ENCODE measurements around the gene EPDR1.

EPDR1 gene

GRCh38 chr7:37981664-37982063 lies 61.2 kb downstream of the EPDR1 start:
- no peaks in the 10 kb centered on the region for H3K27me3 Mint-ChIP-seq
- ATAC-seq (no peak), DNase-seq (no peak)
- no peaks in the 10 kb centered on the region for H3K9me3 Mint-ChIP-seq
- no peaks in the 10 kb centered on the region for H3K4me1 Mint-ChIP-seq
- H3K27ac Mint-ChIP-seq = no peak overlapping the region
- H3K36me3 Mint-ChIP-seq (ENCODE audit: low read depth) = no peaks in the 10 kb centered on the region
- H3K4me3 Mint-ChIP-seq = no peak overlapping the region

DNA sequence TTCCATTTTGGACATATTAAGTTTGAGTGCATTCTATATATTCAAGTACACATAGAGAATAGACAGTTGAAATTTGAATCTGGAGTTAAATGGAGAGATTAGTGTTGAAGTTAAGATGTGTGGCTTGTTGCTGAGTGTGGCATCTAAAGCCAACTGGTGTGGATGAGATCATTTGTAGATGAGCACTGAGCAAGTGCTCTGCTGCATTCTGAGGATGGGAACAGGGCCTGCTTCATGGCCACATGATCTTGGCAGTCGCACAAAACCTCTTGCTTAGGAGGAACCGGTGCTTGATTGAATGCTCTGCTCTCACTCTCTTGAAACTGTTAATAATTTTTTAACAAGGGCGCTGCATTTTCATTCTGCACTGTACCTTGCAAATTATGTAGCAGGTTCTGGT lies 62.0 kb downstream of the EPDR1 start:
- no peaks in the 10 kb centered on the region for H3K27me3 Mint-ChIP-seq
- H3K9me3 Mint-ChIP-seq = no peaks in the 10 kb centered on the region
- H3K27ac Mint-ChIP-seq = no peak overlapping the region
- H3K36me3 Mint-ChIP-seq (ENCODE audit: low read depth) = no peaks in the 10 kb centered on the region
- no peaks in the 10 kb centered on the region for H3K4me1 Mint-ChIP-seq
- no peak for ATAC-seq
- H3K4me3 Mint-ChIP-seq = no peak overlapping the region
- DNase-seq = no peak

GRCh38 chr7:37984750-37985390 lies 64.4 kb downstream of the EPDR1 start:
- no peak for DNase-seq
- ATAC-seq = no peak
- peaks cover 2% of the 10 kb centered on the region for H3K27me3 Mint-ChIP-seq

DNA sequence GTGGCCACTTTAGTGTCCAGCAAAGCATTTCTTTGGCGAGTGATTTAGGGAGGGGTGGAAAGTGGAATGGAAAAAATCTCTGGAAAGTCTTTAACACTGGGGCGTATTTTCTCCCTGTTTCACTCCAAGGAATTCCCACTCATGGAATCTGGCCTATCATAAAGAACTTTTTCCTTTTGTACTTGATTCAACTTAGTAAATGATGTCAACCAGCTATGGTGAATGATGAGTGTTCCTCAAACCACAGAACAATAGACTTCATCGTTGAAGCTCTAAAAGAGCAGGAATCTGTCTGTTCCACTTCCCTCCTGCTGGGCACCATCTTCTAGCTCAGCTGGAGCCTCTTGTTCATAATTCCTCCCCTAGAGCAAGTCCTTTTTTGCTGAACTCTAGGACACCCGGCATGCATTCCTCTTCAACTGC lies 66.5 kb downstream of the EPDR1 start:
- no peak for ATAC-seq
- Mint-ChIP-seq H3K4me3 (no peak overlapping the region), H3K27me3 (peaks cover 4% of the 10 kb centered on the region)

More at GRCh38 chr7:37984750-37985390, 64.4 kb downstream of the EPDR1 start:
- Mint-ChIP-seq H3K4me3 (no peak overlapping the region), H3K4me1 (no peaks in the 10 kb centered on the region), H3K27ac (no peak overlapping the region), H3K36me3 (ENCODE audit: low read depth) (no peaks in the 10 kb centered on the region), H3K9me3 (no peaks in the 10 kb centered on the region)

DNA sequence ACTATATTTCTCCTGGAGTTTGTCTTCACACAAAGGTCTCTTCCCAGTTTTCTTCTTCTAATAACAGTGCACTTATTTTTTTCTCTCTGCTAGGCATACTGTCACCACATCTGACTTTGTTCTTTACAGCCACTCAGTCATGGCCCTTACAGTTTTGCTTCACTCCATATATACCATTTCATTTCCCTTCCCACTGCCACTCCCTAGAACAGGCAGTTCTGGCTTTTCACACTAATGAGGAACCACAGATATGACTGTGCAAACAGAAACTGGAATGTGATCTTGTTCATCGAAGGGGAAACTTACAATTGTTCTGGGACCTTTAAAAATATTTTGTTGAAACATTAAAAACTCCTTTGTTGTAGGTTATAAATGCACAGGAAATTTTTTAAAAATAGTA lies 67.3 kb downstream of the EPDR1 start:
- DNase-seq (no peak), ATAC-seq (no peak)
- Mint-ChIP-seq H3K4me3 (no peak overlapping the region), H3K36me3 (ENCODE audit: low read depth) (no peaks in the 10 kb centered on the region), H3K9me3 (no peaks in the 10 kb centered on the region), H3K4me1 (no peaks in the 10 kb centered on the region), H3K27ac (no peak overlapping the region), H3K27me3 (peaks cover 5% of the 10 kb centered on the region)

More for the DNA sequence above, 66.5 kb downstream of the EPDR1 start:
- no peaks in the 10 kb centered on the region for H3K9me3 Mint-ChIP-seq
- H3K36me3 Mint-ChIP-seq (ENCODE audit: low read depth) = no peaks in the 10 kb centered on the region
- no peak for DNase-seq
- no peaks in the 10 kb centered on the region for H3K4me1 Mint-ChIP-seq
- no peak overlapping the region for H3K27ac Mint-ChIP-seq

GRCh38 chr7:37988721-37989650 lies 68.5 kb downstream of the EPDR1 start:
- H3K27me3 Mint-ChIP-seq = peaks cover 5% of the 10 kb centered on the region
- DNase-seq (no peak), ATAC-seq (no peak)
- H3K4me1 Mint-ChIP-seq = no peaks in the 10 kb centered on the region
- H3K4me3 Mint-ChIP-seq = no peak overlapping the region
- no peaks in the 10 kb centered on the region for H3K36me3 Mint-ChIP-seq (ENCODE audit: low read depth)
- no peak overlapping the region for H3K27ac Mint-ChIP-seq
- H3K9me3 Mint-ChIP-seq = no peaks in the 10 kb centered on the region

DNA sequence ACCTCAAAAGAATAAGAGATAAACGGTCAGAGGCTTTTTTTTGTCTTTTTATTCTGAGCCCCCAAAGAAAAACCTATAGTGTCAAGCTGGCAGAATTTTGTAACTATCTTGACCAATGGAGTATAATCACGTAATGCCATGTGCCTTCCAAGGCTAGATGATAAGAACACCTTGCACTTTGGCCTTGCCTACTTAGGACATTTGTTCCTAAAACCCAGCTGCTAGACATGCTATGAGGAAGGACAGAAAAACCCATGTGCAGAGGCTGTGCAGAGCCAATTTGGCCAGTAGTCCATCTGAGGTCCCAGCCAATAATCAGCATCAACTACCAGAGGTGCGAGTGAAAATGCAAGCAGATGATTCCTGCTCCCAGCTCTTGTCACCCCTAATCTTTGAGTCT lies 69.9 kb downstream of the EPDR1 start:
- Mint-ChIP-seq H3K27me3 (peaks cover 5% of the 10 kb centered on the region), H3K4me1 (no peaks in the 10 kb centered on the region), H3K9me3 (no peaks in the 10 kb centered on the region), H3K27ac (no peak overlapping the region), H3K4me3 (no peak overlapping the region), H3K36me3 (ENCODE audit: low read depth) (no peaks in the 10 kb centered on the region)
- DNase-seq = no peak
- no peak for ATAC-seq

DNA sequence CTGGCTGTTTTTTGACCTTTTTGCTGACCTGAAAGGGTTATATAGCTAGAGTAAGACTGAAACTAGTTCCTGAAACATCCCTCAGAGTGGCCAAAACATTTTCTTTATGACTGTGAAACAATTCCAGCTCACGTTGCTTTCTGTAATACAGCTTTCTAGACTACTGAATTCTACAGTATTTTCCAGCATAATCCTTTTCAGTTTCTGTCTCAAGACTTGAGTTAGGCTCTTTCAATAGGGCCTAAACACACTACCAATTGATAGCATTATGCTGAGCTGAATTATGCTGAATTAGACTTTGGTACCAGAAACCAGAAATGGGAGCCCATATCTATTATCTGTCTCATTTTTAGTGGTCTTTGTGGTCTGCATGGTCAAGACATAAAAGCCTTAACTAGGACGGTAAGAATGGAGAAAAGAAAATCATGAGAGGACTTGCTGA lies 72.6 kb downstream of the EPDR1 start:
- DNase-seq (no peak), ATAC-seq (no peak)
- Mint-ChIP-seq H3K27me3 (peaks cover 7% of the 10 kb centered on the region), H3K9me3 (peaks cover 4% of the 10 kb centered on the region), H3K4me1 (no peaks in the 10 kb centered on the region), H3K27ac (no peak overlapping the region), H3K4me3 (no peak overlapping the region), H3K36me3 (ENCODE audit: low read depth) (no peaks in the 10 kb centered on the region)

DNA sequence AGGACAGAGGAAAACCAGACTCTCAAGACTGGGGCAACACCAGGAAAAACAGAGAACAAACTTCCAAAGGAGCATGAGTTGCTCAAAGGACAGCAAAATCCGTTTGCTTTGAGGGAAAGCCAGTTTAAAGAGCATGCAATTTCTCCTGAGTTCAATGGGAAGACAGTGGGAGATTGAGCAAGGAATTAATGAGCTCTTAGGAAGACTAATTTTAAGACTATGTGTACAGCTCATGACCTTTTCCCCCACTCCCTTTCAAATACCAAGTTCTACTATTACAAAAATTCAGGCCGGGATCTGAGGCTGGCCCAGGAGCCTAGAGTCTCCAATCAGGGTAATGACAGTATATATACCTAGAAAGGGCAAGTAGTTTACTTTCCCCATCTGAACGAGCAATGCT lies 79.2 kb downstream of the EPDR1 start:
- ATAC-seq (no peak), DNase-seq (no peak)
- Mint-ChIP-seq H3K9me3 (peaks cover 4% of the 10 kb centered on the region), H3K4me3 (no peak overlapping the region), H3K27me3 (peaks cover 8% of the 10 kb centered on the region), H3K36me3 (ENCODE audit: low read depth) (no peaks in the 10 kb centered on the region), H3K4me1 (no peaks in the 10 kb centered on the region), H3K27ac (no peak overlapping the region)

- Mint-ChIP-seq H3K27ac (no peak overlapping the region), H3K36me3 (ENCODE audit: low read depth) (no peaks in the 10 kb centered on the region), H3K9me3 (peaks cover 4% of the 10 kb centered on the region), H3K4me1 (no peaks in the 10 kb centered on the region), H3K27me3 (peaks cover 8% of the 10 kb centered on the region), H3K4me3 (no peak overlapping the region)
- ATAC-seq (no peak), DNase-seq (no peak)
Measured at GRCh38 chr7:38000272-38000671, 79.8 kb downstream of the EPDR1 start.

Data from activated naive CD8-positive, alpha-beta T cell treated with anti-CD3 and anti-CD28 coated beads, Interleukin-2, amount 50 U/mL, for 24 hours (primary cell).